Measurements from ENCODE around the gene MED15. TPM values are rescaled to one million over a fixed set of nuclear protein-coding genes. Genes with fewer than 3 reads are reported as not detected.
"Not testable (repeated sequence)": the region's sequence is repeated elsewhere in the genome, so short reads cannot be mapped to it uniquely, and the experiment has no call there.

MED15 gene
- total RNA-seq, 4 donors from 2014 or later = 30.6 to 62.3 (median 54.3) TPM

DNA sequence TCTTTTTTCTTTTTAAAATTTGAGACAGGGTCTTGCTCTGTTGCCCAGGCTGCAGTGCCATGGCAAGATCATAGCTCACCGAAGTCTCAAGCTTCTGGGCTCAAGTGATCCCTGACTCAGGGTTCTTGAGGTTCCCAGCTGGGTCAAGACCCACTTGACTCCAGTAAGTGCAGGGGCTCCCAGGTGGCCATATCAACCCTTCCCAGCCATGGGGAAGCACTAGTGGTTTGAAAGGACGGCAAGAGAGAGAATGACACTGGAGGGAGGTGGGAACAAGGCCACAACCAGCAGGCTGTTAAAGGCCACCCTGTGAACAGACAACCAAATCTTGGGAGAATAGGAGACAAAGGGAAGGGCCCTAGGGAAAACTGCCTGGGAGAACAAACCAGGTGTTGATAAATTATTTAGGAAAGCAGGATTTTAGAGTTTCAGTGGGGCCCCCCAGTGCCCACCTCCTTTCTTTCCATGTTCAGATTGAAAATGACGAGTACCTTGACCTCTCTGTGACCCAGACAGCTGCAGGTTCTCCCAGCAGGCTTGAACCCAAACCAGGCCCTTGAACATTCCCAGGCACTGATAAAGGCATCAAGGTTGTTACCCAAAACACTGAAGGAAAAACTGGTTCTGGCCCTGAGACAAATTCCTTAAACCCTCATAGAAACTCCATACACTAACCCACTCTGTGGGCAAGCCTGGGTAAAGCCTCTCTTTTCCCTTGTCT is 40.6 kb upstream of the MED15 start:
- Histone ChIP-seq H3K27ac (no peak overlapping the region), H3K36me3 (peaks cover 0 to 69% of the 10 kb centered on the region in 2 donors), H3K27me3 (no peaks in the 10 kb centered on the region), H3K4me3 (no peak overlapping the region), H3K9me3 (no peaks in the 10 kb centered on the region), H3K4me1 (peaks cover 0 to 13% (median 6%) of the 10 kb centered on the region in 3 donors)
- ATAC-seq = no peak
- TF ChIP-seq EP300 (IDR thresholded peaks at IDR 0.05) = no peak
- TF ChIP-seq, protein P1, sequence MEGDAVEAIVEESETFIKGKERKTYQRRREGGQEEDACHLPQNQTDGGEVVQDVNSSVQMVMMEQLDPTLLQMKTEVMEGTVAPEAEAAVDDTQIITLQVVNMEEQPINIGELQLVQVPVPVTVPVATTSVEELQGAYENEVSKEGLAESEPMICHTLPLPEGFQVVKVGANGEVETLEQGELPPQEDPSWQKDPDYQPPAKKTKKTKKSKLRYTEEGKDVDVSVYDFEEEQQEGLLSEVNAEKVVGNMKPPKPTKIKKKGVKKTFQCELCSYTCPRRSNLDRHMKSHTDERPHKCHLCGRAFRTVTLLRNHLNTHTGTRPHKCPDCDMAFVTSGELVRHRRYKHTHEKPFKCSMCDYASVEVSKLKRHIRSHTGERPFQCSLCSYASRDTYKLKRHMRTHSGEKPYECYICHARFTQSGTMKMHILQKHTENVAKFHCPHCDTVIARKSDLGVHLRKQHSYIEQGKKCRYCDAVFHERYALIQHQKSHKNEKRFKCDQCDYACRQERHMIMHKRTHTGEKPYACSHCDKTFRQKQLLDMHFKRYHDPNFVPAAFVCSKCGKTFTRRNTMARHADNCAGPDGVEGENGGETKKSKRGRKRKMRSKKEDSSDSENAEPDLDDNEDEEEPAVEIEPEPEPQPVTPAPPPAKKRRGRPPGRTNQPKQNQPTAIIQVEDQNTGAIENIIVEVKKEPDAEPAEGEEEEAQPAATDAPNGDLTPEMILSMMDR (IDR thresholded peaks at IDR 0.05) = no peak
- TF ChIP-seq POLR2A (IDR thresholded peaks at IDR 0.05) = no peak
- TF ChIP-seq POLR2AphosphoS5 (IDR thresholded peaks at IDR 0.05) = no peak
- 60 to 90% methylated on average over 1 to 2 of the region's 3 CpGs for WGBS, 2 donors (ENCODE audit: low coverage in 1 of 2)

DNA sequence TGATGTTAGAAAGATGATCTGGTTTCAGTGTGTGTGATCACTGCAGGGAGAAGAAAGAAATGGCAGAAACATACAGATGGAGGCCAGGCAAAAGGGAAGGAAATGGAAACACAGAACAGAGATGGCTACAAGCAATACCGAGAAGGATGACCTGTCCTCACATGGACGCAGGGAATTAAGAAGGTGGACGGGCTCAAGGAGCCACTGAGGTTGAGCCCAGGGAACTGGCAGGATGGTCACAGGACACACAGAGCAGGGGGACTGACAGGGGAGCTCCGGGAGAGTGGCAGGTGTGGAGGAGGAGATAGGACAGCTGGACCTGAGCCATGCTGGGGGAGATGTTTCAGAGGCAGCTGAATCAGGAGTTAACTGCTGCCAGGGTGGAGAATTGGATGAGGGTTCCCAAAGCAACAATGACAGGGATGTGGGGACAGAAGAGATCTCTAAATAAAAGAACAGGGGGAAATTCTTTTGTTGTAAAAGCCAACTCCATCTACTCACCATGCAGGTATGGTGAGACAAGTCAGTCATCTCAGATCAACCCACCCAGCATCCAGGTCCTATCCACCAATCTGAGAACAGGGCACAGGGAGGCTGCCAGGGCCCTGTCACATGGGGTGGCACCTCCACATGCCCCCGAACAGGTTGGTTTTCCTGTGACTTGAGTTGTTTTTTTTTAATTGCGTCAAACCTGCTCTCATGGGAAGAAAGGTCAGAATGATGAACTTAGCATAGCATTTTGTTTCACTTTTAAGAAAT is 38.1 kb upstream of the MED15 start:
- Histone ChIP-seq H3K4me3 (no peak overlapping the region), H3K27me3 (no peaks in the 10 kb centered on the region), H3K9me3 (no peaks in the 10 kb centered on the region), H3K4me1 (peaks cover 0 to 1% (median 0%) of the 10 kb centered on the region in 3 donors), H3K27ac (no peak overlapping the region), H3K36me3 (peaks cover 0 to 57% of the 10 kb centered on the region in 2 donors)
- 63 to 84% methylated on average over 3 to 6 of the region's 6 CpGs for WGBS, 2 donors (ENCODE audit: low coverage in 1 of 2)
- TF ChIP-seq EP300 (IDR thresholded peaks at IDR 0.05) (no peak), POLR2AphosphoS5 (IDR thresholded peaks at IDR 0.05) (no peak), POLR2A (IDR thresholded peaks at IDR 0.05) (no peak)
- TF ChIP-seq, protein P1 (IDR thresholded peaks at IDR 0.05) = no peak
- no peak for ATAC-seq

DNA sequence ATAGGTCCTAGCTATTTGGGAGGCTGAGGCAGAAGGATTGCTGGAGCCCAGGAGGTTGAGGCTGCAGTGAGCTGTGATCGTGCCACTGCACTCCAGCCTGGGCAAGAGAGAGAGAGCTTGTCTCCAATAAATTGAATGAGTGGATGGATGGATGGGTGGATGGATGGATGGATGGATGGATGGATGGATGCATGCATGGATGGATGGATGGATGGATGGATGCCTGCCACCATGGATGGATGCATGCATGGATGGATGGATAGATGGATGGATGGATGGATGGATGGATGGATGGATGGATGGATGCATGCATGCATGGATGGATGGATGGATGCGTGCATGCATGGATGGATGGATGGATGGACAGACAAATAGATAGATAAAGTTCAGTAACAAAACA is 36.9 kb upstream of the MED15 start:
- H3K9me3 ChIP-seq, ATAC-seq, H3K4me1 ChIP-seq, H3K27ac ChIP-seq, H3K27me3 ChIP-seq, H3K4me3 ChIP-seq: not testable (repeated sequence)
- WGBS, 2 donors (ENCODE audit: low coverage in 1 of 2) = 88 to 95% methylated on average over 2 of the region's 2 CpGs
- peaks cover 0 to 46% of the 10 kb centered on the region in 2 donors for H3K36me3 ChIP-seq

DNA sequence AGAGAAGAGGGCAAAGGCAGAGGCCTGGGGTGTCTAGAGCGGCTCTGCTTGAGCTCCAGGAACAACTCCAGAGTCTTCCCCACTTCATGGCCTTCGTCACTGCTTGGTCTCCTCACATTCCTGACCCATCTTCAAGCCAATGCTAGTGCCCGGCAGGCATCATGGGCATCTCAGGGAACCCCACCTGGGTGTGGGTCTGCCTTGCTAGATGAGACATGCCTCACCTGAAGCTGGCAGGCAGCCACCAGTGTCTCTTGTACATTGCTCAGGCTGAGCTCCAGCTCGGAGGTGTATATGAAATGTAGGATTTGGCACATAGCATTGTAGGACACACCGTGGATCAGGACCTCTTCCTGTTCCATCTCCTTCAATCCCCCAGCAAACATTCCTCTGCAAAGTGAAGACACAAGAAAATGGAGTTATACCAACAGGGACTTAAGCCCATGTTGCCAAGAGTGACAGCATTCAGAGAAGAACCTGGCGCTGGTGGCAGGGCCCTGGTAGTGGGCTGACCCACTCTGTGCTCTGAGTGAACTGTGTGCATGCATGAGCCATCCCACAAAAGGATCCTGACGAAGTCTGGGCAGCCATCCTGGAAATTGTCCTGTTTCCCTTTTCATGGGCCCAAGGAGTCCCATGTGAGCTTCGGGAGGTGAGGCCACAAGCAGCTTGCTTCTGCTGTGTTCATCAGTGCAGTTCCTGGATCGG is 36.1 kb upstream of the MED15 start:
- Histone ChIP-seq H3K4me3 (no peak overlapping the region), H3K36me3 (peaks cover 0 to 46% of the 10 kb centered on the region in 2 donors), H3K9me3 (no peaks in the 10 kb centered on the region), H3K4me1 (peaks cover 0 to 7% (median 0%) of the 10 kb centered on the region in 3 donors), H3K27ac (no peak overlapping the region), H3K27me3 (no peaks in the 10 kb centered on the region)
- ATAC-seq = no peak
- TF ChIP-seq, protein P1 (IDR thresholded peaks at IDR 0.05) = no peak
- no peak for TF ChIP-seq POLR2AphosphoS5 (IDR thresholded peaks at IDR 0.05)
- no peak for TF ChIP-seq EP300 (IDR thresholded peaks at IDR 0.05)
- no peak for TF ChIP-seq POLR2A (IDR thresholded peaks at IDR 0.05)
- 90 to 93% methylated on average over 4 to 5 of the region's 9 CpGs for WGBS, 2 donors (ENCODE audit: low coverage in 1 of 2)
